ENCODE results near the gene SLC25A12.

- TF ChIP-seq CTCF (conservative IDR thresholded peaks at IDR 0.05) (no peak), EZH2 (IDR thresholded peaks at IDR 0.05; ENCODE audit: low read depth) (no peak)
Measured at GRCh38 chr2:171807119-171807518, 86.9 kb downstream of the SLC25A12 start.

All from PC-9 (cell line).